ENCODE results near the gene CALN1.

Gene CALN1

DNA sequence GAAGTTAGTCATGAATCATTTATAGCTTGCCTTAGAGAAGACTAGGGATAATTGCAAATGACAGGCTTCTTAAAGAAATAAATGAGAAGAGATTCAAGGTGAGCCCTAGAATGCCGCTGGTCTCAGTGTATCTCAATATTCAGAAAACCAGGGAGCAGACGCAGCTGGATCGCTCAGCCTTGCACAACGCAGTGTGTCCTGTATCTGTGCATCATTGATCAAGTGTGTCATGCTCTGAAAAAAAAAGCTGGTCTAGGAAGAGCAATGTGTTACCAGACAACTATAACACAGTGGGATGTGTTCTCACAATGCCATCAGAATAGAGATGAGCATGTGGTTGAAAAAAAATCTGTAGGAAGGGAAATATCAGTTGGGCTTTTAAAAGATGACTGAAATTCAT is 230.1 kb downstream of the CALN1 start:
- TF ChIP-seq, protein P1, sequence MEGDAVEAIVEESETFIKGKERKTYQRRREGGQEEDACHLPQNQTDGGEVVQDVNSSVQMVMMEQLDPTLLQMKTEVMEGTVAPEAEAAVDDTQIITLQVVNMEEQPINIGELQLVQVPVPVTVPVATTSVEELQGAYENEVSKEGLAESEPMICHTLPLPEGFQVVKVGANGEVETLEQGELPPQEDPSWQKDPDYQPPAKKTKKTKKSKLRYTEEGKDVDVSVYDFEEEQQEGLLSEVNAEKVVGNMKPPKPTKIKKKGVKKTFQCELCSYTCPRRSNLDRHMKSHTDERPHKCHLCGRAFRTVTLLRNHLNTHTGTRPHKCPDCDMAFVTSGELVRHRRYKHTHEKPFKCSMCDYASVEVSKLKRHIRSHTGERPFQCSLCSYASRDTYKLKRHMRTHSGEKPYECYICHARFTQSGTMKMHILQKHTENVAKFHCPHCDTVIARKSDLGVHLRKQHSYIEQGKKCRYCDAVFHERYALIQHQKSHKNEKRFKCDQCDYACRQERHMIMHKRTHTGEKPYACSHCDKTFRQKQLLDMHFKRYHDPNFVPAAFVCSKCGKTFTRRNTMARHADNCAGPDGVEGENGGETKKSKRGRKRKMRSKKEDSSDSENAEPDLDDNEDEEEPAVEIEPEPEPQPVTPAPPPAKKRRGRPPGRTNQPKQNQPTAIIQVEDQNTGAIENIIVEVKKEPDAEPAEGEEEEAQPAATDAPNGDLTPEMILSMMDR (IDR thresholded peaks at IDR 0.05): no peak
- TF ChIP-seq ZFX (IDR thresholded peaks at IDR 0.05; ENCODE audit: borderline replicate concordance): no peak
- H3K27ac ChIP-seq: no peak overlapping the region

DNA sequence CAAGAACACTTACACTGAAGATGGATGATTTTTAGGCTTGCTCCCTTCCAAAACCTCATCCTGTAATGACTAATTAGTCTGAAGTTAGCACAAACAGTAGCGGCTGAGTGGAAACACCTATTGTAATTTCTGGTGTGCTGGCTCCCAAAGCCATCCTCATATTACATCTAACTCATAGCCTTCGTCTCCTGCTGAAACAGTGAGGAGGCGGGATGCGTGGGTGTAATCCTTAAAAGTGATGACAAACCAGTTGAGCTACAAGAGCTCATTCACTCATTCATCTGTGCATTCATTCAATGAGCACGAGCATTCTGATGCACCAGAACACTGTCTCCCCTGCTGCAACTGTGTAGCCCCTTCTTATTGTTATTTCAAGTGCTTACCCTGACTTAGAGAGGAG is 235.3 kb downstream of the CALN1 start:
- TF ChIP-seq, protein P1 (IDR thresholded peaks at IDR 0.05): no peak
- TF ChIP-seq ZFX (IDR thresholded peaks at IDR 0.05; ENCODE audit: borderline replicate concordance): no peak

DNA sequence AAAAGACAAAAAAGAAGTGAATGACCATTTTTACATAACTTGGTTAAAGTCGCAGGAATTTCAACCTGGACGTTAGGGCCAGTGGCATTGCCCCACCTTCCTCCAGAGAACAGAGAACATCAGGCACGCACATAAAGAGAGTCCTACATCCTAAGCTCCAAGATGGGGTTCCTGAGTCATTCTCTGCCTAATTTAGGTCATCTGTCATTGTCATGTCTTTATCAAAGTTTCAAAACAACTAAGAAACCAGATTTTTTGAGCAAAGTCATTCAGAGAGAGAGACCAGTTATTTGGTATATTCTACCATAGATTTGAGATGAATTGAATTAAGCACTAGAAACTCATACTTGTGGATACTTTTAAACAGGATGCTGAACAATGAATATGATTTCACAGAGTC is 241.7 kb downstream of the CALN1 start:
- no peak overlapping the region for H3K27ac ChIP-seq
- TF ChIP-seq ZFX (IDR thresholded peaks at IDR 0.05; ENCODE audit: borderline replicate concordance): no peak
- TF ChIP-seq, protein P1 (IDR thresholded peaks at IDR 0.05): no peak

More for the DNA sequence above, 235.3 kb downstream of the CALN1 start:
- H3K27ac ChIP-seq: no peak overlapping the region

DNA sequence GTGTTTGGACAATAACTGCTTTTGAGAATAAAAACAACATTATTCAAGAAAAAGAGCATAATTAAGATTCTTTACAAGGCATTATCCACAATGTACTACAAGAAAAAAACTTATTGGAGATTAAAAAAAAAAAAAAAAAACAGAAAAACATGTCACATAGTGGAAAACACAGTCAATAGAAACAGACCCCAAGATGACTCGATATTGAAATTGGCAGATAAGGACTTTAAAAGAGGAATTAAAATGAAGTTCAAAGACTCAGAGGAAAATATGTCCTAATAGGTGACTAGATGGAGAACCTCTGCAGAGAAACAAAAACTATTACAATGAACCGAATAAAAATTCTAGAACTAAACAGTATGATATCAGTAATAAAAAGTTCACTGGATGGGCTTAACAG is 248.9 kb downstream of the CALN1 start:
- H3K27ac ChIP-seq: no peak overlapping the region
- TF ChIP-seq ZFX (IDR thresholded peaks at IDR 0.05; ENCODE audit: borderline replicate concordance): no peak
- TF ChIP-seq, protein P1 (IDR thresholded peaks at IDR 0.05): no peak

DNA sequence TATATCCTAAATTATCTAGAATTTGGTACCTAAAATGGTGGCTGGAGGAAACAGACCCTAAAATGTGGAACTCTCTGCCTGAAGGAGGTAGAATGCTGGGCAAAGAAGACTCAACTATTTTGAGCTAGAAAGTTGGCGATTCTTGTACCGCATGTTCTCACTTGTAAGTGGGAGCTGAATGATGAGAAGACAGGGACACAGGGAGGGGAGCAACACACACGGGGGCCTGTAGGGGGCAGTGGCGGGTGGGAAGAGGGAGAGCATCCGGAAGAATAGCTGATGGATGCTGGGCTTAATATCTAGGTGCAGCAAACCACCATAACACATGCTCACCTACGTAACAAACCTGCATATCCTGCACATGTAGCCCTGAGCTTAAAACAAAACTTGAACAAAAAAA is 250.6 kb downstream of the CALN1 start:
- TF ChIP-seq, protein P1 (IDR thresholded peaks at IDR 0.05): peak; percentile 64
- no peak for TF ChIP-seq ZFX (IDR thresholded peaks at IDR 0.05; ENCODE audit: borderline replicate concordance)
- no peak overlapping the region for H3K27ac ChIP-seq

DNA sequence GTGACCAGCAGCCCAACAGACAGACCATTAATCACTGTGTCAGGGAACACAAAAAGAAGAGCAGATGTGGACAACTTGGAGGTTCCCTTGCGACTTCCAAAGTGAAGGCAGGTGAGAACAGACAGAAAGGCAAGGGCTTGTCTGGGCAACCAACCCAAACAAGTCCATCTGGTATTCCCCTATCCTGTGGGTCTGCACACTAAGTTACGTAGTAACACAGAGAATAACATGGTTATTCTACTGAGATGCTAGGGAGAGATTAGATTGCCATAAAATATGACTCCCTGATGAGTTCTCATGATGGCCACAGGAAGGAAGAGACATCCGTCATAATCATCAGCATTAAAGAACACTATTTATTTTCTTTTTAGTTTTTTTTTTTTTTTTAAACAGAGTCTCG is 252.2 kb downstream of the CALN1 start:
- H3K27ac ChIP-seq: no peak overlapping the region
- TF ChIP-seq ZFX (IDR thresholded peaks at IDR 0.05; ENCODE audit: borderline replicate concordance): no peak
- TF ChIP-seq, protein P1 (IDR thresholded peaks at IDR 0.05): no peak

DNA sequence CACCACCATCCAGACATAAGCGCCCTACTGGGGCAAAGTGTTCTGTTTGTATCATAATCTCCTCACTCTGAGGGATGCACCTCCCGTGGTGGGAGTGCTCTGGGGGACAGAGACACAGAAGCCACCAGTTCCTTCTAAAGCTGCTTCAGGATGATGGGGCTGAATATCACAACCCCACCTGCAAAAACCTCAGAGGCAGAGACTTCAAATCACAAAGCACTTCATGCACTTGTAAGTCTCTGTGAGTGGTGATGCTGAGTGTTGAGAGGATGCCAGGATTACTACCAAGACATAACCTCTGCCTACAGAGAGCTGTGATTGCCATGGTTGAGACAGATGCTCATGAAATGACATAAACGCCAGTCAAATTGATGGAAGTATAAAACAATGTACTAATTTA is 255.5 kb downstream of the CALN1 start:
- no peak overlapping the region for H3K27ac ChIP-seq
- TF ChIP-seq ZFX (IDR thresholded peaks at IDR 0.05; ENCODE audit: borderline replicate concordance): no peak
- TF ChIP-seq, protein P1 (IDR thresholded peaks at IDR 0.05): no peak

Data from 22Rv1 (cell line).